Fibroblast of skin of right quadriceps (primary cell): ENCODE results near the gene SPRED3.

Experiments used
- DNase-seq: peaks from one replicate; pipeline ENCODE4 v3.0.0-alpha.2; 2013

The SPRED3 gene

DNA sequence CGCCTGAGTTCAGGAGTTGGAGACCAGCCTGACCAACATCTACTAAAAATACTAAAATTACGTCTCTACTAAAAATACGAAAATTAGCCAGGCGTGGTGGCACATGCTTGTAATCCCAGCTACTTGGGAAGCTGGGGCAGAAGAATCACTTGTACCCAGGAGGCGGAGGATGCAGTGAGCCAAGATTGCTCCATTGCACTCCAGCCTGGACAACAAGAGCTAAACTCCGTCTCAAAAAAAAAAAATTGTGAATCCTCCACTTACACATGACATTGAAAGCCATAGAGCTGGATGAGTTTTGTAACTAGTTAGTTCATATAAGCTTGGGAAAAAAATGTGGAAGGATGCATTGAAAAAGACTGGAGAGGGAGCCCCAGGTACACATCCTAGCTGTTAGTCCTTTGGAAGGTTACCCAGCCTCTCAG lies 14.6 kb upstream of the SPRED3 start:
- no peak for DNase-seq

DNA sequence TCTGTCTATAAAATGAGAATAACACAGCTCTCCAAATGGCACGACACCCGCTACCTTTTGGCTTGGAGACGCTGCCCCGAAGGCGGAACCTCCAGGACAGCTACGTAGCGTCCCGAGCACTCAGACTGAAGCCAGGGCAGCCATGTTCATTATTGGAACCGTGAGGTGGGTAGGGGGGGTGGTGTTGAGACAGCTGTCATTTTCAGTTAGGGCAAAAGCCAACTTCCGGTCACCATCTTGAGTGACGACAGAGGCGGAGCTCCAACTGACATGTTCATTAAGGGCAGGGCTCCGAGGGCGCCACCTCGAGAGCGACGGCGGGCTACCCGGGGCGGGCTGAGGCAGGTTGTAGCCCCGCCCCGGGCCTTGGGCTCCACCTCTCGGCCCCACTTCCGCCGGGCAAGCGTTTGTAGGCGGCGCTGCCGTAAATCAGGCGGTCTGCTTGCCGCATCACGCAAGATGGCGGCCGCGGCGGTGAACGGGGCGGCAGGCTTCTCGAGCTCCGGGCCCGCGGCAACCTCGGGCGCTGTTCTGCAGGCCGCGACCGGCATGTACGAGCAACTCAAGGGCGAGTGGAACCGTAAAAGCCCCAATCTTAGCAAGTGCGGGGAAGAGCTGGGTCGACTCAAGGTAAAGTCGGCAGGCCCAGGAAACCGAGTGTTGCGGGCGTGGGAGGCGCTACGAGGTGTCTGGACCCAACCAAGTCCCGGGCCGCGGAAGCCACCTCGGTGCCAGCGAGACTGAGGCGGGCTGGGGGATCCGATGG lies 14.0 kb upstream of the SPRED3 start, which contains the start of gene PSMD8:
Gene PSMD8 (plus strand): TSS at position 240 of the 766 bp plus-strand sequence. CDS start 31 bp downstream, at position 271.
- peak; percentile 98 for DNase-seq

DNA sequence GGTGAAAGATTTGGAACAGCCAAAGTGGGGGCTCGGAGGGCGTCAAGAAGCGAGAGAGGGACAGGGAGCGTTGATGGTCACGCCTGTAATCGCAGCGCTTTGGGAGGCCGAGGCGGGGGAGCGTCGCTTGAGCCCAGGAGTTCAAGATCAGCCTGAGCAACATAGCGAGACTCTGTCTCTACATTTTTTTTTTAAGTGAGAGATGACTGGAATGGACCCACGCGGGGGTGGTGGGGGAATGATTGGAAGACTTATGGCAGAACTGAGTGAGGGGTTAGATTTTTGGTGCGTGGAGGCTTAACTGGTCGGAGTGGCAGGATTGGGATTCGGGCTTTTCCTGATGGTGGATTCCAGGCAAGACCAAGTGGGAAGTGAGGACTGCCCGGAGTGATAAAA lies 13.4 kb upstream of the SPRED3 start:
- DNase-seq = no peak

DNA sequence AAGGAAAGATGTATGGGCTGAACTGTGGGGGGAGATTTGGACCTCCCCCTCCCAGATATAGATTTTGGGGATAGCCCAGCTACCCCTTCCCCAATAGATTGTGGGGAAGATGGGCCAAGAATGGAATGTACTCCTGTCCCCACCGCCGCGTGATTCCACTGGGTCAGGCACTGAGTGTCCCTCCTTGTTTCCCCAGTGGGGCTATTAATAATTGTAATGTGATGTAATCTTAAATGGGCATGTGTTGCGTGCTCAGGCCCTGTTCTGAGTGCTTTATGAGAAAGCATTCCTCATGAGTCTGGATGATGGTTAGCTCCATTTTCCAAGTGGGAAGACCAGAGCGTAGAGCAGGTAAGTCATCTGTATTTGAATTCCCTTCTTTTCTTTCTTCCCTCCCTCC lies 12.7 kb upstream of the SPRED3 start:
- DNase-seq = peak; percentile 21

DNA sequence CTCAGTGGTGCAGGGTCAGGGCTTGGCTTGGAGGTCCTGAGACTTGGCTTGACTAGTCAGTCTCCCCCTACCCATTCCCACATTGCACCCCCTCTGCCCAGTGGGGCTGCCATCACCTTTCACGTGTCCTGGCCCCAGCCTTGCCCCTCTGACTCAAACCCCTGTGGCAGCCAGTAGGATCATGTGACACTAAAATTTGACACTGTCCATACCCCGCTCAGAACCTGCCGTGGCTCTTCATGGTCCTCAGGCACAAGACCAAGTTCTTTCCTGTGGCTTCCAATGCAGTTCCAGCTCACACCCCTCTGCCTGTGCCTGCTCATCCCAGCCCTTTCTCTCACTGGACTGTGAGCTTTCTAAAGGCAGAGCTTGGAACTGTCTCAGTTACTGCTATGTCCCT lies 11.9 kb upstream of the SPRED3 start:
- no peak for DNase-seq

DNA sequence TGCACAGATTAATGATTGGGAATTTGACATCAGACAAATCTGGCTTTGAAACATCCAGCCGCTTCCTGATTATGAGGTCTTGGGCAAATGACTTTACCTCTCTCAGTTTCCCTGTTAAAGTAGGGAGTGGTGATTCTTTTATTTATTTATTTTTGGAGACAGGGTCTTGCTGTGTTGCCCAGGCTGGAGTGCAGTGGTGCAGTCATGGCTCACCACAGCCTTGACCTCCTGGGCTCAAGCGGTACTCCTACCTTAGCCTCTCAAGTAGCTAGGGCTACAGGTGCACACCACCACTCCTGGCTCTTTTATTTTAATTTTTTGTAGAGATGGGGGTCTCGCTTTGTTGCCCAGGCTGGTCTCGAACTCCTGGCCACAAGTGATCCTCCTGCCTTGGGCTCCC lies 11.4 kb upstream of the SPRED3 start:
- DNase-seq = no peak

DNA sequence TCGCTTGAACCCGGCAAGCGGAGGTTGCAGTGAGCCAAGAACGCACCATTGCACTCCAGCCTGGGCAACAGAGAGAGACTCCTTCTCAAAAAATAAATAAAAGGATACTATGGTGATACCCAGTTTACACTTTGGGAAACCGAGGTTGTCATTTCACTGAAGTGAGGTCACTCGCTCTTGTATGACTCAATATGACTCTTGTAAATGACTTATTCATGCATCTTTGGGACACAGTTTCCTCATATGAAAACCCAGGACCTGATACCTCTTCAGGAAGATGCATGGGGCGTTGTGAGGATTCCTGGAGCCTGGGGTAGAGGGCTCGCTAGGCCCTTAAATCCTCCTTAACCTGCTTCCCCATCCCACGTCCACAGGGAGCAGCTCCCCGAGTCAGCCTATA lies 9.6 kb upstream of the SPRED3 start:
- DNase-seq = no peak

DNA sequence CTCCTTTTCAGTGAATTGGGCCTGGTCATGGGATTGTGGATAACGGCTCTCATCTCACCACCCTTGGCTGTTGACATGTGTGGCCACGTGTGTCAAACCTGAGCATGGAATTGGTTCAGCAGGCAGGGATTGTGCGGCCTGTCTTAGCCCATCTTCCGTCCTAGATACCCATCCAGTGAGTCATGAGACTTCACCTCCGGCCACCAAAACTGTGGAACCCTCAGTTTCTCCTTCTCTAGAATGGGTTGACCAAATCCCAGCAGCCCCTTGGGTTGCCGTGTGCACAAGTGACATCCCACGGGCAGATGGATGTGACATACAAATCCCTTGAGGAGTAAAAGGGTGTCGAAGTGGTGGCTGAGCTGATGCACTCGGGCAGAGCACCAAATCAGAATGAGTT lies 7.4 kb upstream of the SPRED3 start:
- no peak for DNase-seq

DNA sequence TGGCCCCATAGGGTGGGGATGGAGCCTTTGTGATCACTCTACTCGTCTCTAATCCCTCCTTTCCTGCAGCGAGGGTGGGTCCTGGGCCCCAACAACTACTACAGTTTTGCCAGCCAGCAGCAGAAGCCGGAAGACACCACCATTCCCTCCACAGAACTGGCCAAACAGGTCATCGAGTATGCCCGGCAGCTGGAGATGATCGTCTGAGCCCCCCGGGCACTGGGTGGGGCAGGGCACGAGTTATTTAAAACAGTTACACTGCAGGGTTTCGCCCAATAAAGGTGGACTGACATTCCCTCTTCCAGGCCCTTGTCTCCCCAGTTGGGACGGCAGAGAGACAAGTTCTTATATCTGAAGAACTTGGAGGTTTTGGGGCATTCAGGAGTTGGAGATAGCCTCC lies 5.3 kb upstream of the SPRED3 start:
- DNase-seq = no peak

DNA sequence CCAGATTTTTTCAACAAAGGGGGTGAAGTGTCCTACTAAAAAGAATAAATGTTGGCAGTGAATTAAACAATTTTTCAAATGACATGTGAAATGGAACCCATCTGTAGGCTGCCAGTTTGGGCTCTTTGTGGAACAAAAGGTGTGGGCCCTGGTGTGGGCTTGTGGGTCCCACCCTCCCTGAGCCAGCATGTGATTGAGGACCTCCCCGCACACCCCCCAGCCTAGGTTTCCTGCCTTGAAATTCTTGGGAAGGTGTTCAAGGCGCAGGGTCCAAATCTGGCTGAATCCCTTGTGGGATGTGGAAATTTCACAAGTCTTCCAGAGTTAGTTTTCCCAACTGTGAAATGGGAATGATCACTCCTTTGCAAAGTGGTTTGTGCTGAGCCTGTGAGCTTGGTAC lies 4.8 kb upstream of the SPRED3 start:
- no peak for DNase-seq

DNA sequence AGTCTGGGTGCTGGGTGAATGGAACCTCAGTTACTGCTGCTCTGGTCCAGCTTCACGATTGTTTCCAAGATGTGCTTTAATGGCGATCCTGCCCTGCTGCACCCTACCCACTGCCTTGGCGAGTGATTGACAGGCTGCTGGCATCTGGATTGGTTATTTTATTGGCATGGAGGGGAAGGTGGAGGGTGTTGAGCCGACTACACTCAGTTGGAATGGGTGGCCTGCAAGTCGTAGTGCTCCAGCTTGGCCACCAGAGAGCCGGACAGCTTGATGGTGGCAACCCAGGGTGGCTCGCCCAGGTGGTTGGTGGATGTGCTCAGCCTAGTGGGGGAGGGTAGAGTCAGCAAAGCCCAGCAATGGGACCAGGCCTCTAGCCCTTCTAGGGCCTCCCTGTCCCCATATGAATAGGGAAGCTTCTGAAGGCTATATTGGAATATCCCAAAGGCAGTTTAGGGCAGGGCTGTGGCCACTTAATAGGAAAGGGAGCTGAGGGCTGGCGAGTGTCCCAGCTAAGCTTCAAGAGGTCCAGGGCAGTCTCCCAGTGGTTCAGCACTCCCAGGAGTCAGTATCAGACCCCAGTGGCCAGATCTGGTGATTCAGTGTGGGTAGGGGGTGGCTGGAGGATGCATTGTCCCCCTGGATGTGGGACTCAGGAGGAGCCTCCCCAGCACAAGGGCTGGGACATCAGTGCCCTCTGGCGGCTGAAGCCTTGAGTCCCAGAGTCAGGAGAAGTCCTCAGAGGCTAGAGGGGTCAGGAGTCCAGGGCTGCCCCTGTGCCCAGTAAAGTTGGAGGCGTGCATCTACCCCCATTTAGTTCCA lies 4.1 kb upstream of the SPRED3 start:
- peak; percentile 28 for DNase-seq

DNA sequence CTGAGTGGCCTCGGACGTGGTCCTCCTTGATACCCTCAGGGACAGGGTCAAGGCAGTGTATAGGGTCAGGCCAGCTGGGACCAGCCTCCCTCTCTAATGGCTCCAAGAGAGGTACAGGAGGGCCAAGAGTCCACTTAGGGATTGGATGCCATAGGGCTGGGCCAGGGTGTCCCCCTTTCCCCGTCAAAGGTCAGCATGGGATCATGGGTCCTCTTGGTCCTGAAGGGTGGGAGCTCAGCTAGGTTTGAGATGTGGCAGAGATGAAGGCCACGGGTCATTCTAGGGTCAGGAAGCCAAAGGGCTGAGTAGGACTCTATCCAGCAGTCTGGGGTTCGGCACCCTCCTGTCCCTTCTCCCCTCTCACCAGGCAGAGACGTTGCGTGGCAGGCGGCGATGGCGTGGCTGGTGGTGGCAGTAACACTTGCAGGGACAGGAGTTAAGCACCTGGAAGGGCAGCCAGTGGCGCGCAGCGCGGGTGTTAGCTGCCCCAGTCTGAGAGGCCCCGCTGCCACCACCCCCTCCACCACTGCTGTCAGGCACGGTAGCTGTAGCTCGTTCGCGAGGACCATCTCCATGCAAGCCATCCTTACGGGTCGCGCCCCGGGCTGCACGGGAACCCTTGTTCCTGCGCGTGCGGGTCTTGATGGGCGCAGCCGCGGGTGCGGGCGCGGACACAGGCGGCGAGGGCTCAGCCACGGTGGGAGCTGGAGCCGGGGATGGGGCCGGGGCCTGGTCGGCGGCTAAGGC lies 3.3 kb upstream of the SPRED3 start:
- DNase-seq = no peak

DNA sequence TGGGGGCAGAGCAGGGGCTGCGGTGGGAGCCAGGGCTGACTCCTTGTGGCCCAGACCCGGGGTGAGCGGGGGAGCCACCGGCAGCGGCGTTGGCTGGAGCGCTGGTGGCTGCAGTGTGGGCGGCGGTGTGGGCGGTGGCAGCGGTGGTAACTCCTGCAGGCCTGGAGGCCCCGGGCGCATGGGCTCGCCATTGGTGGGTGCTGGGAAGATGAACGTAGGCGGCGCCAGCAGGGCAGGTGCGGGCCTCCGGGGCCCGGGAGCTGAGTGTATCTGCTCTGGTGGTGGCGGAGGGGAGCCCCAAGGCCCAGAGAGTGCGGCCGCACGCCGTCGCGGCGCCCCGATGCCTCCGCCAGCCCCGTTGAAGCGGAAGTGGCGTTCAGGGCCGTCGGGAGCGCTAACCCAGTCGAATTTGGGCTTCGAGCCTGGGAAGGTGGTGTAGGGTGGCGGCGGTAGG lies 2.7 kb upstream of the SPRED3 start:
- DNase-seq = no peak

DNA sequence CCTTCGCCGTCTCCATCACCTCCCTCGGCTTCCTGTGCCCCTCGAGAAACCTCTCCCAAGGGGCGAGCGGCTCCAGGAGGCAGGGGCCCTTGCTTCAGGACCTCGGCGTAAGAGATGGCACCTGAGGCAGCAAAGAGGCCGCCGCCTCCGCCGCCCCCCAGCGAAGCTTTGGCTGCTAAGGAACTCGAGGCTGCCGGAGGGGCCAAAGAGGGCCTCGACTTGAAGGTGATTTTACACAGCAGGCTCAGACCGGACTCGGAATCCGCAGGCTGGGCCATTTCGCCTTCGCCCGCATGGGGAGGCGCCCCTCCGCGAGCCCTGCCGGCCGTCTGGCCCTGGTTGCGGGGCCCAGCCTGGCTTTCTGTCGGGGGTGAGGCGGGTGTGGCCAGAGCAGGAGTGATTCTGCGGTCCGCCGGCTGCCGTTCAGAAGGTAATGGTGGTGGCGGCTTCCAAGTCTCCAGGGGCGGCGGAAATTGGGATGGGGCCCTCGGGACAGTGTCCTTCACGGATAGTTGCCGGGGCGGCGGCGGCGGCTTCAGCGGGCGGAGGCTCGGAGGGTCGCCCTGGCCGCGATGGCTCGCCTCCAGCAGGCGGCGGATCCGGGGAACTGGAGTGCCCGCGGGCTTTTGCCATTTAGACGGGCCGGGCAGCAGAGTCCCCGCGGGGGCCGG lies 2.1 kb upstream of the SPRED3 start:
- no peak for DNase-seq

DNA sequence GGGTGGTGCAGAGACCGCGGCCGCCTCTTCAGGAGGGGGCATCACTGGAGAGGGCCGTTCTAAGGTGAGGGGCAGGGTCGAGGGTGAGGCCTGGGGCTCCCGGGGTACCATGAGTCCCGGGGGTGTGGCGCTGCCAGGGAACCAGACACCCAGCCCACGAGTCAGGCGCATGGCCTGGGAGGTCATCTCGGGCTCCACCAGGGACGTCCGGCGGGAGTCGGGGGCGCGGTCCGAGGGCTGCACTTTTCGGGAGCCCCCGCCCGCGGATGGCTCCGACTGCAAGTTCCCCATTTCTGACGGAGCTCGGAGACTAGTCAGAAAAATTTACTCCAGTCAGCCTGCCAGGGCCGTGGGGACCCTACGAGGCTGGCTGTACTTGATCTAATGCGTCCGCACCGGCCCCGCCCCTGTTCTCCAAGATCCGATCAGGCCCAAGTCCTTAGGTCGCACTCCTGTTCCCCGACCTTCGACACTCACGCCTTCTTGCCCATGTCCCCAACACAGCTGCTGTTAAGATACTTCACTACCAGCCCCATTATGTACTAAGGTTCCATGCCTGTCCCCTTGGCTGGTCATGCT lies 1.4 kb upstream of the SPRED3 start:
- no peak for DNase-seq

DNA sequence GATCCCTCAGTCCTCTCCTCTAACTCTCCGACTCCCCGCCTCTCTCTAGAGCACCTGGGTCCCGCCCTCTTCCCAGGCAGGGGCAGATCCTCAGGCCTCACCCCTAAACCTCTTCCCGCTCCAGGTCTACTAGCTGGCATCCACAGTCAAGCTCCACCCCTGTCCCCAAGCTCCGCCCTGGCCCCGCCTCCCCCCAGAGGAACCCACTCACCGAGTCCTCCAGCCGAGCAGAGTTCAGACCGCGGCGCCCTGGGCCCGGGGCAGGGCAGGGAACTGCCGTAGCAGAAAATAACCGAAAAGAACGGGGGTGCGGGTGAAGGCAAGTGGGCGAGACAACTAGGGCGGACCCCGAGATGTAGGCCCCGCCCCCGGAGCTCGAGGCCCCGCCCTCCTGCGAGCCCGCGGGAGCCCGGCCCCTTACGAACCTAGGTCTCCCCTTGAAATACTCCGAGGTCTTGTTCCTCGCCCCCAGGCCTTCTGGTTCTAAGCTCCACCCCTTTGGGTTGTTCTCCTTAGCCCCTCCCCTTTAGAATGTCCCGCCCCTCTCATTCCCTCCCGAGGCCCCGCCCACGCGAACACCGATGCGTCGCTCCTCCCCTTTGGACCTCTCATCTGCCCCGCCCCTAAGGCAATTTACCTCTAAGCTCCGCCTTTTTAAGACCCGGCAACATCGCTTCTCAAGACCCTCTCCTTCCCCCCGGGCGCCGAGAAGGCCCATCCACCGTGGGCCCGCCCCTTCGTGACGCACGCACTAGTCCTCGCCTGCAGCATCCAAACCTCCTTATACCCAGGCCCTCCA lies 748 bp upstream of the SPRED3 start, which contains the start of gene GGN:
Gene GGN (minus strand): TSS at position 485 of the 799 bp plus-strand sequence. CDS start 773 bp downstream, outside the sequence.
- peak; percentile 96 for DNase-seq

DNA sequence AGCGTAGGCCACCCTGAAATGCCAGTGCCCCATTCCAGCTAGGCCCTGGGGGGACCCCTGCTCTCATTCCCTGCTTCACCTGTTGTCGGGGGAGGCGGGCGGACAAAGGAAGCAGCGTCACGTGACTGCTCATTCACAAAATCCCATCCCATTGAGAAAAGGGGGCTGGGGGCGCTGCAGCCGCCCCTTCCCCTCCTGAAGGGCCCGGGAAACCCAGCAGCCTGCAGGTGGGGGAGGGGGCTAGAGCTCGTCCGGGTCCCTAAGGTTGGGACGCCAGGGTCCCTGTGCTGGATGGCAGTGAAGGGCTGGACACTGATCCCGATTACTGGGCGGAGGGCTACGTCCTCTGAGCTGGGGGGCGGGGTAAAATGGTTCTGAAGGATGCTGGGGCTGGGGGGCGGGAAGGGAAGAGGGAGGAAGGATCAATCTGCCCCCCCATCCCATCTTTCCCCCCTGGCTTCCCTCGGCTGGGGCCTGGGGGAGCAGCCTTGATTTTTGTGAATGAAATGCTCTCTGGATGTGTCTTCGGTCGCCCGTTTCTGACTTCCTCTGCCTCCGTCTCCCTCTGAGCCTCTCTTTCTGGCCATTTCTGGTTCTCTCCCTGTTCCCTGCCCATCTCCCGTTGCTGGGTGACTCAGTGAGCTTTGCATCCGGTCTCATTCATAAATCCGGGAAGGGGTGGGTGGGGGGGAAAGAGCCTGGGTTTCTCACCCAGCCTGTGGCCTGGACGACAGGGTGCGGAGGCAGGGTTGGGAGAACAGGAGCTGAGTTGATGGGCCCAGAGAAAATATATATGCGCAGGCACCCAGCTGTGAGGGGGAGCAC lies 816 bp downstream of the SPRED3 start:
- DNase-seq = peak; percentile 86

DNA sequence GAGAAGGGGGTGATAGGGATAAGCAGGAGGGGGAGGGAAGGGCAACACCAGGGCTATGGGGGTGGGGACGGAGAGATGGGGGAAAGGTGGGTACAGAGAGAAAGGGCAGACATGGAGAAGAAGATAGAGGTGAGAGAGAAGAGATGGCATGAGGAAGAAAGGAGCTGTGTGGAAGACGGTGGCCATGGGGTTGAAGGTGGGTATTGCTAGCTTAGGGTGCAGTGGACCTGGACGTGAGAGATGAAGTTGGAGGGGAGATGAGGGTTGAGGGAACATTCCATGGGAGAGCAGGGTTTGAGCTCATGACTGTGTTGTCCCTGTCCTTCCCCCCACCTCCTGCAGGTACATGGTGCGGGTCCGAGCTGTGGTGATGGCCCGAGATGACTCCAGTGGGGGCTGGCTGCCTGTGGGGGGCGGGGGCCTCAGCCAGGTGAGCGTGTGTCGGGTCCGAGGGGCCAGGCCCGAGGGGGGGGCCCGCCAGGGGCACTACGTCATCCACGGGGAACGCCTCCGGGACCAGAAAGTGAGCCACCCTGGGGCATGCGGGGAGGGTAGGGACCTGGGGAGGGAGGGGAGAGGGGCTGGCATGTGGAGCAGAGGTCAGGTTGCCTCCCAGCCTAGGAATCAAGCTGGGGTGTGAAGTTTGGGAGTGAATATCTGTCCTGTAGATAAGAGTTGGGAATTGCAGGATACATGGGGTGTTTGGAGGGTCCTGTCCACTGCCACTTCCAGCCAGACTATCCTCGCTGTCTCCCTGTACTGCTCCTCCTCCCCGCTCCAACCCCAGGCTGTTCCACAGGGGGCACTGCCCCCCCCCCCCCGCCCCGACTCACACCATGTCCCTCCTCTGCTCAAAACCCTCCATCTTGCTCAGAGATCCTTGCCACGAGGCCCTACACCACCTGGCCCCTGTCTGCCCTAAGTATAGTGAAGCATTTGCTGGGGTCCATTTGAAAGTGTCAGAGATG lies 1.7 kb downstream of the SPRED3 start:
- no peak for DNase-seq

DNA sequence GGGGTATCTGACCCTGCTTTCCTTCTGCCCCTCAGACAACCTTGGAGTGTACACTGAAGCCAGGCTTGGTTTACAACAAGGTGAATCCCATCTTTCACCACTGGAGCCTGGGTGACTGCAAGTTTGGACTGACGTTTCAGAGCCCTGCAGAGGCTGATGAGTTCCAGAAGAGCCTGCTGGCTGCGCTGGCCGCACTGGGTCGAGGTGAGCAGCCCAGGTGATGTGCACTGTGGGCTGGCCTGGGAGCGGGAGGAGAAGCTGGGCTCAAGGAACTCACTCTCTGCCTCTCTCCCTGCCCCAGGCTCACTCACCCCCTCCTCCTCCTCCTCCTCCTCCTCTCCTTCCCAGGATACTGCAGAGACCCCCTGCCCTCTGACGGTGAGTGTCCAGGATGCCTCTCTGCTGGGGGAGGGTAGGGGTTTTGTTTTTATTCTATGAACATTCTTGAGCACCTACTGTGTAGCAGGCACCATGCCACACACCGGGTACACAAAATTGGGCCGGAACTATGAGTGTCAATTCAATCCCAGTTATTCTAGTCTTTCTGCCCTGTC lies 3.5 kb downstream of the SPRED3 start:
- DNase-seq = no peak
